ENCODE data around the gene PAM.

PAM gene

GRCh38 chr5:102986074-102986473, 231.0 kb downstream of the PAM start:
- ATAC-seq, result no peak
- TF ChIP-seq ZC3H10 (CRISPR knock-in tag; IDR thresholded peaks at IDR 0.05) (no peak), SNAI2 (CRISPR knock-in tag; IDR thresholded peaks at IDR 0.05) (no peak), POU6F1 (CRISPR knock-in tag; IDR thresholded peaks at IDR 0.05; ENCODE audit: borderline replicate concordance, low read depth) (no peak), TOX (CRISPR knock-in tag; IDR thresholded peaks at IDR 0.05; ENCODE audit: borderline replicate concordance) (no peak), BACH2 (CRISPR knock-in tag; IDR thresholded peaks at IDR 0.05; ENCODE audit: borderline replicate concordance) (no peak), ISL1 (CRISPR knock-in tag; IDR thresholded peaks at IDR 0.05) (no peak), ESRRG (CRISPR knock-in tag; IDR thresholded peaks at IDR 0.05) (no peak), CREB5 (CRISPR knock-in tag; IDR thresholded peaks at IDR 0.05; ENCODE audit: low read depth) (no peak), OSR1 (CRISPR knock-in tag; IDR thresholded peaks at IDR 0.05) (no peak), RARB (CRISPR knock-in tag; IDR thresholded peaks at IDR 0.05) (no peak), TCF4 (CRISPR knock-in tag; IDR thresholded peaks at IDR 0.05; ENCODE audit: borderline replicate concordance) (no peak), CSDC2 (CRISPR knock-in tag; IDR thresholded peaks at IDR 0.05) (no peak), ARNTL (CRISPR knock-in tag; IDR thresholded peaks at IDR 0.05; ENCODE audit: borderline replicate concordance, low read depth) (no peak), ZFP30 (CRISPR knock-in tag; IDR thresholded peaks at IDR 0.05) (no peak), ZNF565 (CRISPR knock-in tag; conservative IDR thresholded peaks at IDR 0.05; ENCODE audit: low read depth) (no peak), CSRNP3 (CRISPR knock-in tag; IDR thresholded peaks at IDR 0.05) (no peak)

GRCh38 chr5:102988459-102988858, 233.4 kb downstream of the PAM start:
- ATAC-seq, result no peak
- TF ChIP-seq PATZ1 (CRISPR knock-in tag; IDR thresholded peaks at IDR 0.05; ENCODE audit: borderline replicate concordance) (no peak), PPARA (CRISPR knock-in tag; IDR thresholded peaks at IDR 0.05; ENCODE audit: borderline replicate concordance) (no peak), ZFP3 (CRISPR knock-in tag; IDR thresholded peaks at IDR 0.05) (no peak), CREB5 (CRISPR knock-in tag; IDR thresholded peaks at IDR 0.05; ENCODE audit: low read depth) (no peak), ZNF70 (CRISPR knock-in tag; IDR thresholded peaks at IDR 0.05) (no peak), GLIS3 (CRISPR knock-in tag; IDR thresholded peaks at IDR 0.05) (no peak), RARB (CRISPR knock-in tag; IDR thresholded peaks at IDR 0.05) (no peak), POU6F1 (CRISPR knock-in tag; IDR thresholded peaks at IDR 0.05; ENCODE audit: borderline replicate concordance, low read depth) (no peak), ZFP30 (CRISPR knock-in tag; IDR thresholded peaks at IDR 0.05) (no peak), CSRNP3 (CRISPR knock-in tag; IDR thresholded peaks at IDR 0.05) (no peak), CSDC2 (CRISPR knock-in tag; IDR thresholded peaks at IDR 0.05) (no peak), OSR1 (CRISPR knock-in tag; IDR thresholded peaks at IDR 0.05) (no peak), ARNTL (CRISPR knock-in tag; IDR thresholded peaks at IDR 0.05; ENCODE audit: borderline replicate concordance, low read depth) (no peak), ZNF8 (CRISPR knock-in tag; IDR thresholded peaks at IDR 0.05) (no peak), ISL1 (CRISPR knock-in tag; IDR thresholded peaks at IDR 0.05) (no peak)

Data from SK-N-SH treated with all-trans-retinoic acid at 6 μM for 48 hours (cell line).